Measurements from ENCODE around the gene SMIM27. TPM values are rescaled to one million over a fixed set of nuclear protein-coding genes. Genes with fewer than 3 reads are reported as not detected.
"Not testable (repeated sequence)": the region's sequence is repeated elsewhere in the genome, so short reads cannot be mapped to it uniquely, and the experiment has no call there.

The SMIM27 gene, protein sequence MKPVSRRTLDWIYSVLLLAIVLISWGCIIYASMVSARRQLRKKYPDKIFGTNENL
- 5.2 TPM for total RNA-seq

DNA sequence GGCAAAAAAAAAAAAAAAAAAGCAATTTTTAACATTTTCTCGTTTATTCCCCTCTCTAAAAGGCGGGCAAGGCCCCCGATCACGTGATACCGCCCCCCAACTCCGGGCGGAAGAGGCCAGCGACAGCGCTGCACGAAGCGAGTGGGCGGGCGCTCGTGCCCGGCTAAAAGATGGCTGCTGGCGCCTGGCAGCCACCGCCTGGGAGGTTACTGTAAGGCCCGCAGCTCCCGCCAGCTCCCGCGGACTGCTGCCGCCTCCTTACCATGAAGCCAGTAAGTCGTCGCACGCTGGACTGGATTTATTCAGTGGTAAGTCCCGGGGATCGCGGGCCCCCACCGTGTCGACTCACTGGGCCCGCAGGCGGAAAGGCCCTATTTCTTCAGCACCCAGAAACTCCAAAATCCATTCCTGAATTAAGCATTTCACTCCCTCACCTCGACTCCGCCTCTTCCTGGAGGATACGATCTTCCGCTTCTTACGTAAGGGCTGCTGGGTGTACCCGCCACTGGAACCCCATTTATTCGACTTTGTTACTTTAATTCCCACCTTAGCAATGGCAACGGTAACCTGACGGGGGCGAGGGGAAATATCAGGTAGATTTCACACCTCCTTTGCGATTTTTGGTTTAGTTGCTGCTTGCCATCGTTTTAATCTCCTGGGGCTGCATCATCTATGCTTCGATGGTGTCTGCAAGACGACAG is at the start of gene SMIM27, which contains the start of gene TOPORS:
TSS of gene SMIM27 (plus strand) at position 156 of the 701 bp plus-strand sequence. CDS start at position 264, 108 bp downstream.
TSS of gene TOPORS (minus strand) at position 415 of the 701 bp plus-strand sequence. CDS start at position 265, 150 bp downstream.
- peak; percentile 90 for ATAC-seq
- peak; percentile 90 for DNase-seq (ENCODE audit: low spot score)

DNA sequence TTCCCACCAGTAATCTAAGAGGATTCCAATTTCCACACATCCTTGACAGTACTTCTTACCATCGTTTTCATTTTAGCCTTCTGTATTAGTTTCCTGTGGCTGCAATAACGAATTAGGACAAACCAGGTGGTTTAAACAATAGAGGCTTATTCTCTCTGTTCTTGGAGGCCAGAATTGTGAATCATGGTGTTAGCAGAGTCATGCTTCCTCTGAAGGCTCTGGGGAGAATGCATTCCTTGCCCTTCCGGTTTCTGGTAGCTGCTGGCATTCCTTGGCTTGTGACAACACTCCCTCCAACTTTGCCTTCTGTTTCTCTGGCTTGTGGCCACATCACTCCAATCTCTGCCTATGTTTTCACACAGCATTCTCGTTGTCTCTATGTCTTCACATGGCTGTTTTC is 49.7 kb upstream of the SMIM27 start:
- ATAC-seq (no peak), DNase-seq (ENCODE audit: low spot score) (no peak)

DNA sequence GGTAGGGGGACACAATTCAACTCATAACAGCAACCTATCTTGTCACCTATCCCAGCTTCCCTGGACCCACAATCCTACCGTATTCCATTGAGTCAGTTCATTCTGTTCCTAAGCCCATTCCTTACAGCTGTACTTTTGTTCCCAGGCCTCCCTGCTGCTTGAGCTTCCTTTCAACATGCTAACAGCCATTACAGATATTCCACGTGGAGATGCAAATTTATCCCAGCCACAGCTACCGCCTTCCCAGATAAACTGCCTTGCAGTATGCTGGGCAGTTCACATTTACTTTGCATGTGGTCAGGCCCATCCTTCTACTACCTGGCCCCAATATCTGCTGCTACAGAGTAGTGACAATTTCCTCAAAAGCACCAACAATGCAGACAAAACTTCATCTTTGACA is 49.1 kb upstream of the SMIM27 start:
- no peak for ATAC-seq
- DNase-seq (ENCODE audit: low spot score) = no peak

DNA sequence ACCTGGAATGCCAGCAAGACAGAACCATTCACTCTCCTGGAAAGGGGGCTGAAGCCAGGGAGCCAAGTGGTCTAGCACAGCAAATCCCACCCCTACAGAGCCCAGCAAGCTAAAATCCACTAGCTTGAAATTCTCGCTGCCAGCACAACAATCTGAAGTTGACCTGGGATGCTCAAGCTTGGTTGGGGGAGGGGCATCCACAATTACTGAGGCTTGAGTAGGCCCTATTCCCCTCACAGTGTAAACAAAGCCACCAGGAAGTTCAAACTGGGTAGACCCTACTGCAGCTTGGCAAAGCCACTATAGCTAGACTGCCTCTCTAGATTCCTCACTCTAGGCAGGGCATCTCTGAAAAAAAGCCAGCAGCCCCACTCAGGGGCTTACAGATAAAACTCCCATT is 43.4 kb upstream of the SMIM27 start:
- no peak for ATAC-seq
- no peak for DNase-seq (ENCODE audit: low spot score)

DNA sequence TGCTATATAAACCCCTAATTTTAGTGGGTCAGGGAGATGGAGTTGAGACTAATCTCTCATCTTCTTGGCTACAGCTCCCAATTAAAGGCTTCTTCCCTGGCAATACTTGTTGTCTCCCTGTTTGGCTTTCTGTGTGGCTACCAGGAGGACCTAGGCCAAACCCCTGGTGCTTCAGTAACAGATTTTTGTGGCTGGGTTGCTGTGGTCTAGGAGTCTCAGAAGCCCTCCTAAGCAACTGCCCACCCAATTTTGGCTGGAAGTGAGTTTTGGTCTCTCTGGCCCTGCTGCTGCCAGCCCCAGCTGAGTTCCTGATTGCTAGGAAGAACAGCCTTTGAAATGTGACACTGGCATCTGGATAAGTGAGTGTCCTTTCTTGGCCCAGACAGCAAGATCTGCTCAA is 35.9 kb upstream of the SMIM27 start:
- no peak for DNase-seq (ENCODE audit: low spot score)
- no peak for ATAC-seq

DNA sequence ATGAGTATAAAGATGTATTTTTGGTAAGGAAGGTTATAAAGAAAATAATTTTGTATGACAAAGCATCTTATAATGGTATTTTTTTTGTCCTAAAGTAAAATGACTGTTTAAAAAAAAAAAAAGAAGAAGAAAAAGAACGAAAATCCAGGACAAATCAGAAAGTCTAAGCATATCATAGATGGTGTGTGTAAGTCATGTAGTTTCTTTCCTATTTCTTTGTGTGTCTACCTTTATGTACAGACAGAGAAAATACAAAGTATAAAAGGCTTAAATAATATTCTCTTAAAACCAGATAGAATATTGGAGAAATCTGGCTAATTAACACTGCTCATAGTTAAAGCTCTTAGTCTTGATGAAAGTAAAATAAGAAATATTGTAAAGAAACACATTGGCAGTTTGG is 33.9 kb upstream of the SMIM27 start:
- no peak for ATAC-seq
- DNase-seq (ENCODE audit: low spot score) = no peak

DNA sequence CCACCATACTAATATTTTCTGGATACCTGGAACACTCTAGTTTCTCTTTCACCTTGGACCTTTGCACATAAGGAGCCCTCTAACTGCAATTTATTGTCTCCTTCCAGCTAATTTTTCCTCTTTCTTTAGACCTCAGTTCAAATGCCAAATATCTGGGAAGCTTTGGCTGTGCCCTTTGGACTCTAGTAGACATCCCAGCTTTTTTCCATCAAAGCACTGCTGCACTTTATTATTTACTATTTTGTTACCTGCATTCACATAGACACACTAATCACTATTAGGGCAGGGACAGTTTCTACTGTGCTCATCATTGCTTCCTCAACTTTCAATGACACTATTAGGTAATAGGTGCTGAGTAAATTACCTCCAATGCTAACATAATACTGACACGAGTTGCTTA is 28.2 kb upstream of the SMIM27 start:
- ATAC-seq (peak; percentile 44), DNase-seq (ENCODE audit: low spot score) (no peak)

DNA sequence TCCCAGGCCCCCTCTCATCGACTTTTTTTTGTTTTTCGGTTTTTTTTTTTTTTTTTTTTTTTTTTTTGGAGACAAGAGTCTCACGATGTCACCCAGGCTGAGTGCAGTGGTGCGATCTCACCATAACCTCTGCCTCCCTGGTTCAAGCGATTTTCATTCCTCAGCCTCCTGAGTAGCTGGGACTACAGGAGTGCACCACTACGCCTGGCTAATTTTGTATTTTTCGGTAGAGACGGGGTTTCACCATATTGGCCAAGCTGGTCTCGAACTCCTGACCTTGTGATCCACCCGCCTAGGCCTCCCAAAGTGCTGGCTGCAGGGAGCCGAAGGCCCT is 27.6 kb upstream of the SMIM27 start:
- not testable (repeated sequence) for ATAC-seq; DNase-seq (ENCODE audit: low spot score)

DNA sequence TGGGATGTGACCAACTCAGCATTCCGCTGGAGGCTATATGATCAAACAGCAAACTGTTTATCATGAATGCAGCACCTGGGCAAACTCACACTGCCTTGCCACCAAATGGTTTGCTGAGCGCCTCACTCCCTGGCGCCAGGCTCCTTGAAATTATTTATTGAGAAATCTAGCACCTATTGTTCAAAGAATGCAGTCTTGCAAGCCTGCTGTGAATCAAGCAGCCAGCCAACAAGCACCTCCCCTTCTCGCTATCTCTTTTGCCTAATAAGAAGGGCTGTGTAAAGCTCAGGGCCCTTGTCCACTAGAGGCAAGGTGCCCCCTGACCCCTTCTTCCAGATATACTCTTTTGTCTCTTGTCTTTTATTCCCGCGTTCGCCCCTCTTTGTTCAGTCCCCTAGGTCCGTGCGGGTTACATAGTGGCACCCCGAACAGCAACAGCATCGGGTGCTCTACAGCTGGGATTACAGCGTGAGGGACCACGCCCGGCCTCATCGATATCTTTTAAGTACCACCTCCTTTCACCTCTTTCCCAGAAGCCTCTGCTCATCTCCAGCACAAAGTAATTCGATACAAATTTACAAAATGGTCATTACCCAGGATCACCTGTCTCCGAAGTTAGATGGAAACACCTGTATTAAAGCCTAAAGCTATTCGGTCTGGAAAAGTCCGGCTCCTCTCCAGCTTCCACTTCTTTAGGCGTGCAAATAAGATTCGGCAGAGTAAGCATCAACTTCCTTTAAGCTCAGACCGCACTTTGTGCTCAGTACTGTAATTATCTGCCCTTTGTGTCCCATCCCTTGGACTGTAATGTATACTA is 27.0 kb upstream of the SMIM27 start:
- DNase-seq (ENCODE audit: low spot score) = no peak

DNA sequence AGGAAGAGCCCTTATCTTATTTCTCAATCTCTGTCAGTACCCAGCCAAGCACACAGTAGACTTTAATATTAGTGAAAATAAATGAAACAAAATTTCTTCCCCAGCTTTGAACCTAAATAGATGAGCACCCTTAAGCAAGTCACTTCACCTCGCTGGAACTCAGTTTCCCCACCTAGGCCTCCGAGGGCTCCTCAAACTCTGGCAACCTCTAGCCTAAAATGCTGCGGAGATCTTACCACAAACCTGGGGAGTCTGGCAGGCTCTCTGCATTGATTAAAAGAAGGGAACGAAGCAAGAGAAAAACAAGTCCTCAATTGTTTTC is 26.5 kb upstream of the SMIM27 start:
- DNase-seq (ENCODE audit: low spot score) = no peak
- no peak for ATAC-seq

More for the DNA sequence above, 27.0 kb upstream of the SMIM27 start:
- ATAC-seq = peak; percentile 6

DNA sequence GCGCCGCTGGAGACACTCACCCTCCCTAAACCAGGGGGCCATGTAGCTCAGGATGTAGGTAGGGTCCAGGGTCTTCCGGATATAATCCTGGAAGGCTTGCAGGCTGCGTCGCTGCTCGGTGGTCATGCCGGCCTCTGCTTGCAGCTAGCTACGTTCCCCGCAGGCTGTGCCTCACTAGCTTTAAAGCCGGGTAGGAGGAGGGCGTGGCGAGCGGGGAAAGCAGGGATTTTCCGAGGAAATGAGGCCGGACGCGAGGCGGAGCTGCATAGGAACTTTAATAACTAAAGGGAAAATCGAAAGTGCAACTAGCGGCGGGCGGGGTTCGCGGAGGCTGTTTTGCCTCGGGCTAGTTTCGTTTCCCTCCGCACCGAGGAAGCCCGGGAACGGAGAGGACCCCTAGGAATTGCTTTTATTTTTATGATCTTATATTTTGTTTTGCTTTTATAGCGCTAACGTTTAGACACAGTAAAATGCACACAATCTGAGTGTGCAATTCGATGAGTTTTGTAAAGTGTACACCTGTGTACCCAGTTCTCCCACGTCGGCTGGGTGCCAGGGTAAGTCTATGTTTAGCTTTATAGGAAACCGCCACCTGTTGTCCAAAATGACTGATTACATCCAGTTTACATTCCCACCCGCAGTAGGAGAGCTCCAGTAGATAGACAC is 26.0 kb upstream of the SMIM27 start, which contains the start of gene RIGI:
TSS of gene RIGI (minus strand) at position 156 of the 666 bp plus-strand sequence. CDS start at position 126, 30 bp downstream.
- peak; percentile 95 for DNase-seq (ENCODE audit: low spot score)
- ATAC-seq = peak; percentile 93

DNA sequence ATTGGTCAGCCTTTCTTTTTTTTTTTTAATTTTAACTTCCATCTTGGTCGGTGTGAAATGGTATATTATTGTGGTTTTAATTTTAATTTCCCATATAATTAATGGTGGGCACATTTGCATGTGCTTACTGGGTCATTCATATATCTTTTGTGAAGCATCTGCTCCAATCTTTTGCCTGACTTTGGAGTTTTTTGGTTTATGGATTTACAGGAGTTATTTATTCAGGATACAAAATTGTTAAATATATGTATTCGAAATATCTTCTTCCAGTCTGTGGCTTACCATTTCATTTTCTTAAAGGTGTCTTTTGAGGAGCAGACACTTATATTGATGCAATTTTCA is 25.4 kb upstream of the SMIM27 start:
- DNase-seq (ENCODE audit: low spot score) (no peak), ATAC-seq (no peak)

DNA sequence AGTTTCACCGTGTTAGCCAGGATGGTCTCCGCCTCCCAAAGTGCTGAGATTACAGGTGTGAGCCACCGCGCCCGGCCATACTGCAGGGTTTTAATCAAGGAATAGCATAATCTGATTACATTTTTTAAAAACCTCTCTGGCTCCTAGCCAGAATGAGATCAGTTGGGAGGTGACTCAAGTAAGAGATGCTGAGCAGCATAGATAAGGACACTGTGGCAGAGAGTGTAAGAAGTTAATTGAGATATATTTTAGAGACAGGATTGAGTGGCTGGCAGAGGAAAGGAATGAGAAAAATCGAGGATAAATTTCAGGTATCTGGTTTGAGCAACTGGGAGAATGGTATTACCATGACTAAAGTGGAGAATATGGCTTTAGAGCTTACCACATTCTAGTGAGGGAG is 18.8 kb upstream of the SMIM27 start:
- DNase-seq (ENCODE audit: low spot score) (no peak), ATAC-seq (no peak)

DNA sequence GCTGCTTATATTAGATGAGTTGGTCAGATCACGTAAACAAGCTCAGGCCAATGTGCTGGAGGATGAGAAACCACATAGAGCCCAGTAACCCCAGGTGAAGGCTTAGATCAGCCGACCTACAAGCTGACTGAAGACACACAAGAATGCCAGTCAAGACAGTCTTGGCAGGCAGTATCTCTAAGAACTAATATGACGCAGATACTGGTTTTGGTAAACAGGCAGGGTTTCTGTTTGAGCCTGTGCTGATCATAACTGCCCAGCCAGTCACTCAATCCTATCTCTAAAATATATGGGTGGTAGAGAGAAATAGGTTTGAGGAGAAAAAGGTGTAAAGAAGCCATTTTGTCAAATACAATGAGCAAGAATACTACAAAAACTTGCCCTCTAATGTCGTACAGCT is 18.3 kb upstream of the SMIM27 start:
- DNase-seq (ENCODE audit: low spot score) = no peak
- ATAC-seq = no peak

DNA sequence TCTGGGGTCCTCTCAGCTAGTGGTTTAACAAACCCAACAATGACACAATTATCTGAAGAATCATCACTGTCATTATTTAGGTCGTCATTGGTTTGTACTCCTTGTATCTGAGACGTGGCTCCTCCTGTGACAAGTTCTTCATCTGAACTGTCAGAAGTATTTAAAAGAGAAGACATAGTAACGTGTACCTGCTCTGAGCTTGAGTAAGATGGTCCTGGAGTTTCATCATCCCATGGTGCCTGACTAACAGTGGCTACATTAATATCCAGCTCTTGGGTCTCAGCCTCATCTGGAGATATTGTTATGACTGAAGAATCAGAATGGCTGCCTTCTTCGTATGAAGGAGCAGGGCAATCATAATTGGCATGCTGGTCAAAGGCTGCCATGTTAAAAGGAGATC is 9.1 kb upstream of the SMIM27 start:
- ATAC-seq = no peak
- DNase-seq (ENCODE audit: low spot score) = no peak

DNA sequence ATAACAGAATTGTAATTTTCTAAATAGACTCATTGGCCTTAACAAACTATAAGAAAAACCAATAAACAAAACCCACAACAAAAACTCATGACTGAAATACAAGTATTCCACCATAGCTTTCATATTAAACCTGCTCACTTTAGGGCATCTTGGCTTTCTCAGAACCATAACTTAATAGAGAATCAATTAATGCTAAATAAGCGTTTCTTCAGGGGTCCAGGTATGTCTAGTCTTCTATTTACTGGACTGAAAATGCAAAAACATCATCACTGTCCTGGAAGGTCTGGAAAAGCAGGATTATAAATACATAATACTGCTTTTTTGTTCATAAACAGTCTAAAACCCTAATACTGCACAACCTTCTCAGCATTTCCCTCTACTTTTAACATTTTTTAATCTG is 6.2 kb upstream of the SMIM27 start:
- ATAC-seq = no peak
- no peak for DNase-seq (ENCODE audit: low spot score)

DNA sequence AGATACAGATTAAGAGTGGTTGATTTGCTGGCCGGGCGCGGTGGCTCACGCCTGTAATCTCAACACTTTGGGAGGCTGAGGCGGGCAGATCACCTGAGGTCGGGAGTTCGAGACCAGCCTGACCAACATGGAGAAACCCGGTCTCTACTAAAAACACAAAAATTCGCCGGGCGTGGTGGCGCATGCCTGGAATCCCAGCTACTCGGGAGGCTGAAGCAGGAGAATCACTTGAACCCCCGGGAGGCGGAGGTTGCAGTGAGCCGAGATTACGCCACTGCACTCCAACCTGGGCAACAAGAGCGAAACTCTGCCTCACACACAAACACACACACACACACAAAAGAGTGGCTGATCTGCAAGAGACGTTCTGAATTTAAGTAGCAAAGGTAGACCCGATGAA is 3.9 kb upstream of the SMIM27 start:
- DNase-seq (ENCODE audit: low spot score); ATAC-seq: not testable (repeated sequence)

DNA sequence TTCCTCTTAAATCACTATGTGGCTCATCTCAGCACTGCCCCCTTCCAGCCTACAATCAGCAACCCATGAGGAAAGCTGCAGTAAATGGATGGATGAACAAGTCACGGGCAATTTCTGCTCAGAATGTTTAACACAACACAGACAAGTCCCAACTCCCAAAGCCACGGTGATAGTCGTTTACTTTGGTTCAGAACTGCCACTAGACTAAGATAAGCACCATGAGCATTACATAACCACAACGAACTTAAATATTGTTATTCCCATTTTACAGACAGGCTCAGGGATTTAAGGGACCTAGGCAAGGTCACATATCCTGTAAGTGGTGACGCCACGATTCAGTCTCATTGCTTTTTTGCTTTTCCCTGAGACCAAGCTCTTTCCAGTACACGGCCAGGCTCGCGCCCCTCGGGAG is 2.0 kb upstream of the SMIM27 start:
- ATAC-seq = no peak
- DNase-seq (ENCODE audit: low spot score) = no peak

DNA sequence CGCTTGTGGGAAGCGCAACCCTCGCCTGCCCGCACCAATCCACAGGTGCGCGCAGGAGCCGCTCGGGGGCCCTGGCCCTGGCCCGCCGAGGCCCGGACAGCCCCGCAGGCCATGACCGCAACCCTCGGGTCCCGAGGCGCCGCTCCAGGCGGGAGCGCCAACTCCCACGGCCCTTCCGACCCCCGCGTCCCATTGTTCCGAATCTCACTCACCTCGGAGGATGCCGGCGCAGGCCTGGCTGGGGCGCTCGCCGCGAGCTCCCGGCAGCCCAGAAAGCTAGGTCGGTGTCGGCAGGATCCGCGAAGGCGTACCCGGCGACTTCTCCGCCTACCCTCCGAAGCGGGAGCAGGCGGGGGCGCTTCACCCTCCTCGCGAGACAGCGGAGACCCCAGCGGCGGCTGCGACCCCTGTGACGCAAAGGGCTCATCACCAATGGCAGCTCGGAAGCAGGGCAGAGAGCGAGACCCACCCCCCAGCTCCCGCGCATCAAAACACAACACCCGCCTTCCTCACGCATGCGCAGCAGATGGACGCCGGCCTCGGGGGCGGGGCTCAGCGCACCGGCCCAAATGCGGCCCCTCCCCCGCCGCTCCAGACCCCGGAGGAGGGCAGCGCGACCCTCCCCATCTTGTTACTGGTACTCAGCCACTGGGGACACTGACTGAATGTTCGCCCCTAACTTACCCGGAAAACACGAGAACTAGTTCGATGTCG is 1.4 kb upstream of the SMIM27 start:
- peak; percentile 82 for ATAC-seq
- peak; percentile 92 for DNase-seq (ENCODE audit: low spot score)

DNA sequence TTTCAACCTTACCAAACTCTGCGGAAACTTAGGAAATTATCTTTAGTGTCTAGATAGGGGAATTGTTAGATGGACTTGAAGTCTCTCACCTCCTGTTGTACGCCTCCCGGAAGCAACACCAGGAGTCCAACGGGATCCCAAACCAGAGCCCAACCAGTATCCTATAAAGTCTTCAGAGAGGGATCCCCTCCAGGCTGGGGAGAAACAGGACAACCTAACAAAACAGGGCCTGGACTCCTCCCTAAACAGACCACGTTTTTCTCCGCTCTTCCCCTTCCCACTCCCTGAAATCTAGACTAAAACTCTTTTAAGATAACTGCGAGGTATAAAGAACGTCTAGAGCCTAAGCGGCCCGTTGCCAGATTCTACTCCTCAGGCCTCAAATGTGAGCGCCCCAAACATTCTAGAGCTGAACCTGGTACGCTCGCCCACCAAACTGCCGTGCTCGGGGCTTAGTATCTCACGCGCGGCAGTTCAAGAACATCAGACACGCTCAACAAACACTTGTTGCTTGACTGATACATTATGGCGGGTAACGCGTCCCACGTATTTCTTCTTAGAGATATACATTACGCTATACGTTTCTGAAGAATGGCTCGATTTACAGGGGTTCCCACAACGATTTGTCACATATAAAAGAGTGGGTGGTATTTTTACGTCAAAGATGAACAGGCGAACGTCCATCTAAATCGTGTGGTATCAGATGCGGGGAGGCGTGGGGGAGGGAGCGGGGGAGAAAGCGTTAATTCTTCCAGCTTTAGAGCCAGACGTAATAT is 663 bp upstream of the SMIM27 start:
- no peak for DNase-seq (ENCODE audit: low spot score)
- peak; percentile 40 for ATAC-seq
